ENCODE measurements around the gene PYROXD2.
A peak's percentile ranks its signal among the peaks of the same experiment; 100 is the strongest.

PYROXD2 gene

GRCh38 chr10:98414578-98414931, 427 bp downstream of the PYROXD2 start:
- no peak for DNase-seq (ENCODE audit: low read depth)

GRCh38 chr10:98411768-98412167, 3.2 kb downstream of the PYROXD2 start:
- peak; percentile 23 for DNase-seq (ENCODE audit: low read depth)

GRCh38 chr10:98411166-98411565, 3.8 kb downstream of the PYROXD2 start:
- no peak for DNase-seq (ENCODE audit: low read depth)

- DNase-seq (ENCODE audit: low read depth): no peak
These were observed 4.2 kb downstream of the PYROXD2 start for GRCh38 chr10:98410759-98411158.

GRCh38 chr10:98410135-98410743, 4.7 kb downstream of the PYROXD2 start:
- no peak for DNase-seq (ENCODE audit: low read depth)

- DNase-seq (ENCODE audit: low read depth): no peak
These were observed 6.2 kb downstream of the PYROXD2 start for GRCh38 chr10:98408799-98409198.

- no peak for DNase-seq (ENCODE audit: low read depth)
These were observed 7.2 kb downstream of the PYROXD2 start for GRCh38 chr10:98407744-98408241.

- DNase-seq (ENCODE audit: low read depth): no peak
These were observed 7.8 kb downstream of the PYROXD2 start for GRCh38 chr10:98407017-98407743.

- DNase-seq (ENCODE audit: low read depth): no peak
These were observed 9.6 kb downstream of the PYROXD2 start for GRCh38 chr10:98405422-98405821.

GRCh38 chr10:98404571-98405359, 10.2 kb downstream of the PYROXD2 start:
- DNase-seq (ENCODE audit: low read depth): peak; percentile 70

GRCh38 chr10:98403812-98404504, 11.0 kb downstream of the PYROXD2 start:
- DNase-seq (ENCODE audit: low read depth): peak; percentile 67

- no peak for DNase-seq (ENCODE audit: low read depth)
These were observed 11.9 kb downstream of the PYROXD2 start for GRCh38 chr10:98402931-98403718.

- no peak for DNase-seq (ENCODE audit: low read depth)
These were observed 12.5 kb downstream of the PYROXD2 start for GRCh38 chr10:98402478-98402877.

GRCh38 chr10:98400482-98400881, 14.5 kb downstream of the PYROXD2 start:
- no peak for DNase-seq (ENCODE audit: low read depth)

GRCh38 chr10:98399784-98400183, 15.2 kb downstream of the PYROXD2 start:
- no peak for DNase-seq (ENCODE audit: low read depth)

- no peak for DNase-seq (ENCODE audit: low read depth)
These were observed 17.8 kb downstream of the PYROXD2 start for GRCh38 chr10:98397089-98397600.

GRCh38 chr10:98396096-98397063, 18.6 kb downstream of the PYROXD2 start:
- no peak for DNase-seq (ENCODE audit: low read depth)

- no peak for DNase-seq (ENCODE audit: low read depth)
These were observed 20.0 kb downstream of the PYROXD2 start for GRCh38 chr10:98394851-98395440.

- DNase-seq (ENCODE audit: low read depth): no peak
These were observed 23.4 kb downstream of the PYROXD2 start for GRCh38 chr10:98391578-98391991.

GRCh38 chr10:98391065-98391464, 23.9 kb downstream of the PYROXD2 start:
- DNase-seq (ENCODE audit: low read depth): no peak
